Measurements from ENCODE around the gene STAT5B.

DNA sequence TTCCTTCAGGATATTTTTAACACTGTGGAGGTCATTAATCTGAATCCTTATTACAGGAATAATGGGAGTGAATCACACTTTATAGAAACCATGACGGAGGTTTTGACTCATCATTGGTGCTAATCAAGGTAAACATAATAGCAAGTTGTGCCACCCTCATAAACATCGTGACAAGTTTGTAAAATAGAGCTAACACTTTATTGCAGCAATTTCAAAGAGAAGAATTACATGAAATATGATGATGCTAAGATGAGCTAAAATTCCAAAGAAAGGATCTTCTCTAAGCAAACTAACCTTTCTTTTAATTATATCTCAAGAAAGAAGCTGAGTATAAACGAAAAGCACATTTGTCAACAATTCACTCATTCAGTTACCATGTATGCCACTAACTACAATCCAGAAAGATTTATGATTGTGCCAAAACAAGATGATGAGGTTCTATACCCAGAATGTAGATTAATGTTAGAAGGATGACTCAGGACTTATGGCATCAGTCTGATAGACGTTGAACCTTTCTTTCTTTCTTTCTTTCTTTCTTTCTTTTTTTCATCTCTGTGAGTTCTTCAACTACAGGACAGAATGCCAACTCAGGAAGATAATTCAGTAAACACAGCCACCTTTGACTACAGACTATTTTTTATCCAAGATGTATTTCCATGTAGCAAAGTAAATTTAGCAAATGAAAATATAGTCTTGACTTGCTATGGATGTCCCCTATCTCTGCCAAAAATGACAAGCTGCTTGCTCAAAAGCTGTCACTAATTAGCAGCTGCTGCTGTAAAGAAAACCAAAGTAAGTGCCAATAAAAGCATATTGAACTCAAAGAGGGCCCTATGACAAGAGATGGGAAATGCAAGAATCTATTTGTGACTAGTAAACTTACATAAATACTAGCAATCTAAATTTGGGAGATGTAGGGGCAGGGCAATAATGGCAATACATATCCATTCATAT lies 23.3 kb downstream of the STAT5B start:
- TF ChIP-seq RARB (CRISPR knock-in tag; IDR thresholded peaks at IDR 0.05) (no peak), SNAI2 (CRISPR knock-in tag; IDR thresholded peaks at IDR 0.05) (no peak), CREB5 (CRISPR knock-in tag; IDR thresholded peaks at IDR 0.05; ENCODE audit: low read depth) (no peak), ZFP3 (CRISPR knock-in tag; IDR thresholded peaks at IDR 0.05) (no peak), ZFP30 (CRISPR knock-in tag; IDR thresholded peaks at IDR 0.05) (no peak), ESRRG (CRISPR knock-in tag; IDR thresholded peaks at IDR 0.05) (no peak), TCF4 (CRISPR knock-in tag; IDR thresholded peaks at IDR 0.05; ENCODE audit: borderline replicate concordance) (no peak)
- TF ChIP-seq, protein P1, sequence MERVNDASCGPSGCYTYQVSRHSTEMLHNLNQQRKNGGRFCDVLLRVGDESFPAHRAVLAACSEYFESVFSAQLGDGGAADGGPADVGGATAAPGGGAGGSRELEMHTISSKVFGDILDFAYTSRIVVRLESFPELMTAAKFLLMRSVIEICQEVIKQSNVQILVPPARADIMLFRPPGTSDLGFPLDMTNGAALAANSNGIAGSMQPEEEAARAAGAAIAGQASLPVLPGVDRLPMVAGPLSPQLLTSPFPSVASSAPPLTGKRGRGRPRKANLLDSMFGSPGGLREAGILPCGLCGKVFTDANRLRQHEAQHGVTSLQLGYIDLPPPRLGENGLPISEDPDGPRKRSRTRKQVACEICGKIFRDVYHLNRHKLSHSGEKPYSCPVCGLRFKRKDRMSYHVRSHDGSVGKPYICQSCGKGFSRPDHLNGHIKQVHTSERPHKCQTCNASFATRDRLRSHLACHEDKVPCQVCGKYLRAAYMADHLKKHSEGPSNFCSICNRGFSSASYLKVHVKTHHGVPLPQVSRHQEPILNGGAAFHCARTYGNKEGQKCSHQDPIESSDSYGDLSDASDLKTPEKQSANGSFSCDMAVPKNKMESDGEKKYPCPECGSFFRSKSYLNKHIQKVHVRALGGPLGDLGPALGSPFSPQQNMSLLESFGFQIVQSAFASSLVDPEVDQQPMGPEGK (CRISPR knock-in tag; IDR thresholded peaks at IDR 0.05; ENCODE audit: borderline replicate concordance), result no peak
- TF ChIP-seq, protein P2, sequence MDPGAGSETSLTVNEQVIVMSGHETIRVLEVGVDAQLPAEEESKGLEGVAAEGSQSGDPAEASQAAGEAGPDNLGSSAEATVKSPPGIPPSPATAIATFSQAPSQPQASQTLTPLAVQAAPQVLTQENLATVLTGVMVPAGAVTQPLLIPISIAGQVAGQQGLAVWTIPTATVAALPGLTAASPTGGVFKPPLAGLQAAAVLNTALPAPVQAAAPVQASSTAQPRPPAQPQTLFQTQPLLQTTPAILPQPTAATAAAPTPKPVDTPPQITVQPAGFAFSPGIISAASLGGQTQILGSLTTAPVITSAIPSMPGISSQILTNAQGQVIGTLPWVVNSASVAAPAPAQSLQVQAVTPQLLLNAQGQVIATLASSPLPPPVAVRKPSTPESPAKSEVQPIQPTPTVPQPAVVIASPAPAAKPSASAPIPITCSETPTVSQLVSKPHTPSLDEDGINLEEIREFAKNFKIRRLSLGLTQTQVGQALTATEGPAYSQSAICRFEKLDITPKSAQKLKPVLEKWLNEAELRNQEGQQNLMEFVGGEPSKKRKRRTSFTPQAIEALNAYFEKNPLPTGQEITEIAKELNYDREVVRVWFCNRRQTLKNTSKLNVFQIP (CRISPR knock-in tag; IDR thresholded peaks at IDR 0.05; ENCODE audit: borderline replicate concordance, low read depth), result no peak

Data from SK-N-SH treated with all-trans-retinoic acid at 6 μM for 48 hours (cell line).